Measurements from ENCODE around the gene C11orf52. TPM values are rescaled to one million over a fixed set of nuclear protein-coding genes. Genes with fewer than 3 reads are reported as not detected.

The C11orf52 gene
- total RNA-seq, 2 experiments from 2014 or later = 0.27 TPM; not detected in 1

DNA sequence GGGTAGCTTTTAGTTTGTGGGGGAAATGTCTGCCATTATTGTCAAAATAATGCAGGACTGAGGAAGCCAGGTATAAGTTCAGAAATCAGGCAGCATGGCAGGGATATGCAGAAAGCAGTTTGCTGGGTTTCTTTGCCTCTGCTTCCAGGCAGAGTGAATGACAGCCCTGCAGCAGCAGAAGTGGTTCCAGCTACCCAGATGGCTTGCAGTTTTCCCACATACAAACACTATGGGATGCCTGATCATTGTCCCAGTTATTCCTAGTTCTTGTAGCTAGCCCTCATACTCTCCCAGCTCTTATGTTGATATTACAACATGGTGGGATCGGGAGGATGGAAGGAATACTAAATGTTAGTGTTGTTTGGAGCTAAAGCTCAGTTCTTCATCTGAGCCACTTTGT lies 15.6 kb downstream of the C11orf52 start:
- Mint-ChIP-seq H3K4me1 (peaks cover 43% of the 10 kb centered on the region), H3K4me3 (no peak overlapping the region), H3K27me3 (no peaks in the 10 kb centered on the region), H3K36me3 (ENCODE audit: low read depth) (no peaks in the 10 kb centered on the region), H3K9me3 (no peaks in the 10 kb centered on the region), H3K27ac (no peak overlapping the region)
- CTCF ChIA-PET = interaction anchor here (0.9 to 3.0 kb wide), 4 partner anchors 9 to 64 kb away, joined by 3 to 12 read pairs (median 3); no protein-coding TSS in a partner anchor
- POLR2A ChIA-PET = no interaction called here
- no peak for DNase-seq

DNA sequence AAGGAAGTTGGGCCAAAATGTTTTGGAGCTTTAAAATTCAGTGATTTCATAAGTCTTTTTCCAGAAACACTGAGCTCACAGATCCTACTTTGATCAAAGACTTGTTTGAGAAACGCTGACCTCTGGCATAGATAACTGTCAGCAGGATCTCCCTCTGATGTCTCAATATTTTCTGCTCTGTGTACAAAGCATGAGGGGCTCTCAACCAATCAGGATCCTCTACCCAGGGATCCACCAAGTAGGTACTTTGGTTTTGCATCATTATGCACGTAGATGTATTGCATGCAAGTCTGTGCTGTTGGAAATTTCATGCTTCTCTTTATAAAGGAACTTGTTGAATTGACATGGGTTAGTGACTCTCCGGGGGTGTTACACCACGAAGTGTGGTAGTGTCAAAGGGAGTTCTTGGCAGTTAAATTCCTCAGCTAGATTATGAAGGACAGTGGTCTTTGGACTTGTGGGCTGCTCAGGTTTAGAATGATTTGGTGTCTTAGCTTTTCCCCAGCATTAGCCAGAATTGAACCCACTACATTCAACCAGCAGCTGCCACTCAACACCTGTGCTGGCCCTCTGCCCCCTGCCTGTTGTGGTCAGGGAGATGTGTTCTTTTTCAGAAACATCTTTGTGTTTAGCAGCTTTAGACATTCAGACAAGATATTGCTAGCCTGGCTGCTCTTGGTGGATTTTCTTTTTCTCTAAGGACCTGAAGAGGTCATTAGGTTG lies 16.8 kb downstream of the C11orf52 start:
- no peak for DNase-seq
- POLR2A ChIA-PET = interaction anchor here (0.7 kb wide), 1 partner anchor 11 kb away, joined by 6 read pairs; no protein-coding TSS in a partner anchor
- H3K4me3 Mint-ChIP-seq = no peak overlapping the region
- CTCF ChIA-PET = interaction anchor here (0.6 to 3.0 kb wide), 7 partner anchors 9 to 47 kb away, joined by 3 to 12 read pairs (median 5); no protein-coding TSS in a partner anchor
- H3K36me3 Mint-ChIP-seq (ENCODE audit: low read depth) = no peaks in the 10 kb centered on the region
- H3K27me3 Mint-ChIP-seq = no peaks in the 10 kb centered on the region
- peaks cover 44% of the 10 kb centered on the region for H3K4me1 Mint-ChIP-seq
- H3K27ac Mint-ChIP-seq = peak overlapping the region; percentile 10
- H3K9me3 Mint-ChIP-seq = no peaks in the 10 kb centered on the region

DNA sequence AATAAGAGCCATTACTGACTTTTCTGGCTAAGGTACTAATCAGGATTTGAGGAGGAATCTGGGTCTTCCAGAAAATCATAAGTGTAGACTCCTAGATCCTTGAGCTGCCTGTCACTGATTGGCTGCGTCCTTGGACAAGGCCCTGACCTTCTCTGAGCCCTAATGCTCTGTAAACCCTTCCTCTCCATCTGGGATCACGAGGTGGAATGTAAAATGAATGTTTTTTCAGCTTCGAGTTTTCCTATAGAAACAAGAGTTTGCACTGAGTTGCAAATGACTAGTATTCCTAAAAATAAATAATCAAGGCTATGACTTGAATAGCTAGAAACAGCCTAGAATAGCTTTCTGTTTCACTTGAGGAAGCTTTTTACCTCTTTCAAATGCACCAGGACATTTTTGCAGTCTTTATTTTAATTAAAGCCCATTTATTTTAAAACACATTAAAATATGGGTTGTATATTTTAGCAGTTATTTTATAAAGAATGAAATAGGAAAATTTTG lies 17.4 kb downstream of the C11orf52 start:
- H3K27ac Mint-ChIP-seq = no peak overlapping the region
- H3K4me3 Mint-ChIP-seq = peak overlapping the region; percentile 81
- no peak for DNase-seq
- H3K9me3 Mint-ChIP-seq = no peaks in the 10 kb centered on the region
- no peaks in the 10 kb centered on the region for H3K27me3 Mint-ChIP-seq
- peaks cover 44% of the 10 kb centered on the region for H3K4me1 Mint-ChIP-seq
- no peaks in the 10 kb centered on the region for H3K36me3 Mint-ChIP-seq (ENCODE audit: low read depth)
- CTCF ChIA-PET = interaction anchor here (0.6 to 3.0 kb wide), 6 partner anchors 8 to 46 kb away, joined by 3 to 12 read pairs (median 4); no protein-coding TSS in a partner anchor
- POLR2A ChIA-PET = interaction anchor here (0.8 kb wide), 1 partner anchor 64 kb away, joined by 4 read pairs; the partner anchor contains the start of gene ALG9

DNA sequence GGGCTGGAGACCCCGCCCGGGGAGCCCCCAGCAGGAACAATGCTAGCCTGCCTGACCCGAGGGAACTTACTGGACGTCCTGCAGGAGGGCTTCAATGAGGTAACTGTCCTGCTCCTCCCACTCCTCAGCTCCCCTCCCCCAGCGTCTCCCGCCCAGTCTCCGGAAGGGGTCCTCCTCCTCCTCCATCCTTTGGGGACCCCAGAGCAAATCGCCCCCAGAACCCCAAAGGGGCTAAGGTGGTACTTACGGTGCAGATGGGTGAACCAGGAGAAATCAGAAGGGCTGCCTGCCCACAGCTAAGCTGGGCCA lies 18.7 kb downstream of the C11orf52 start:
- Mint-ChIP-seq H3K4me3 (peak overlapping the region; percentile 81), H3K36me3 (ENCODE audit: low read depth) (no peaks in the 10 kb centered on the region), H3K27ac (peak overlapping the region; percentile 82), H3K9me3 (no peaks in the 10 kb centered on the region), H3K4me1 (peaks cover 44% of the 10 kb centered on the region), H3K27me3 (no peaks in the 10 kb centered on the region)
- ChIA-PET CTCF (interaction anchor here (0.9 to 2.4 kb wide), 4 partner anchors 11 to 77 kb away, joined by 3 to 10 read pairs (median 5); no protein-coding TSS in a partner anchor), POLR2A (no interaction called here)
- no peak for DNase-seq

DNA sequence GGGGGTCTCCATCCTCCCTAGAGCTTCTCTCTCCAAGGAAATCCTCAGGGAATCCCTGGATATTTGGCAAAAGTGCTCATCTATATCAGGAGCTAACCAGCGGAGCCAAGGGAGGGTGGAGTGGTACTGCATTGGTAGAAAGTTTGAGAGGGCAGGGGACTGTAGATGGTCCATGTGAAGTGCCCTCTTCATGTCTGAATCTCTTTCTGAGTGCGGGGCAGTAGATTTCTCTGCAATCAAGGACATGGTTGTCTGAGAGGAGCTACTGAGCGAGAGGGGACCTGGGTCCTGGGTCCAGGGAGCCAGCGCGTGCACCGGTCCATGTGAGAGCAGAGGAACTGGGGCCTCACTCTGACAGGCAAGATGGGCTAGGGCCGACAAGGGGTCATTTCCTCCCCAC lies 19.1 kb downstream of the C11orf52 start:
- ChIA-PET CTCF (interaction anchor here (0.9 to 2.4 kb wide), 5 partner anchors 11 to 77 kb away, joined by 3 to 10 read pairs (median 5); no protein-coding TSS in a partner anchor), POLR2A (no interaction called here)
- Mint-ChIP-seq H3K4me3 (peak overlapping the region; percentile 81), H3K27ac (peak overlapping the region; percentile 82), H3K27me3 (no peaks in the 10 kb centered on the region), H3K9me3 (no peaks in the 10 kb centered on the region), H3K4me1 (peaks cover 41% of the 10 kb centered on the region), H3K36me3 (ENCODE audit: low read depth) (no peaks in the 10 kb centered on the region)
- no peak for DNase-seq

DNA sequence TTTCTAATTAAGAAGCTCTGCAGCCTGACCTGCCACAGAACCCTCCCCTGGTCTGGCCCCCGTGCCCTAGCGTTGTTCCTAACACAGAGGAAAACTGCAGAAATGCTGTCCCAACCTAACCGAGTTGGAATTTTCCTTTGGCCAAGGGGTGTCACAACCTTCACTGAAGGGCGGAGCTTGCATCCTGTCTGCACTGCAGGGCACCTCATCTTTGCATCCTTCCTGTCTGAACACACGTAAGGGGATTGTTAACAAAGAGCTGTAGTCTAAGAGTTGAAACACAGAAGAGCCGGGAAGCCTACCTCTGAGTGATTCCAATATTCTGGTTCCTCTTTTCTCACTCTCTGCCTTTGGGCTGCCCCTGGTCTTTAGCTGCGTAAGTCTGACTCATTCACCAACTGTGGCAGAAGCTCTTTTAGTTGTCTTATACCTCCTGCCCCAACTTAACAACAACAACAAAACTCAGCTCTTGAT lies 20.0 kb downstream of the C11orf52 start:
- POLR2A ChIA-PET = interaction anchor here (0.6 kb wide), 1 partner anchor 9 kb away, joined by 5 read pairs; no protein-coding TSS in a partner anchor
- CTCF ChIA-PET = interaction anchor here (1.3 to 2.4 kb wide), 4 partner anchors 11 to 43 kb away, joined by 5 to 10 read pairs (median 8); no protein-coding TSS in a partner anchor
- no peaks in the 10 kb centered on the region for H3K9me3 Mint-ChIP-seq
- DNase-seq = peak; percentile 29
- peak overlapping the region; percentile 81 for H3K4me3 Mint-ChIP-seq
- H3K27ac Mint-ChIP-seq = peak overlapping the region; percentile 82
- no peaks in the 10 kb centered on the region for H3K36me3 Mint-ChIP-seq (ENCODE audit: low read depth)
- peaks cover 41% of the 10 kb centered on the region for H3K4me1 Mint-ChIP-seq
- H3K27me3 Mint-ChIP-seq = no peaks in the 10 kb centered on the region

DNA sequence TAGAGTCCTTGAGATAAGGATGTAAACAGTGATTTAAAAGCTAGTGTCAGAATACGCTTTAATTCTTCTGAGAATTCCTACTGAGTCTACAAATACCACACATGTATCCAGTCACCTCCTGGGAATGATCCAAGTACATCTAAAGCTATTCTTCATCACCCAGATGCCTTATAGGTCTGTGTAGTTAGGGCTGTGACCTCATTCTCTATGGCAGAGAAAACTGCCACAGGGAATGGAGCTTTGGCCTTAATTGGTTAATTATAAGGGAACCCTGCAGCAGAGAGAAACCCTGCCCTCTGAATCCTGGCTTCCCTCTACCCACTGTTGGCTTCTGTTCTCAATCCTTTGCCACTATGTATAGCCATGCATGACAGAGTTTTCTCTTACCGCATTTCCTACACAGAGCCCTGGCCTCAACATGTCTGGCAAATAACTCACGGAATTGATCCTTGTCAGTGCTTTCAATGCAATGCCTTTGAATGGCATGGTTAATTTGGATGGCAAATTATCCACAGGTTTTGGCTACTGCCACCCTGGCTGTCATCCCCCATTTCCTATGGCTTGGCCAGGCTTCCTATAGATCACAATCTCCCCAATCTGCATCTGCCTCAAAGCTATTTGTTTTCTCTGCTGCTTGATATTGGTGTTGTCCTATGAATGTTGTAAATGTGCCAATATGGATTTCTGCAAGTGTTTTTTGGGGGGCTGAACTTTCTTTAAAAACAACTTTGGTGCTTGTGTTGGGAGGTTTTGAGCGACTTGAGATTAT lies 21.3 kb downstream of the C11orf52 start:
- H3K4me1 Mint-ChIP-seq = peaks cover 50% of the 10 kb centered on the region

DNA sequence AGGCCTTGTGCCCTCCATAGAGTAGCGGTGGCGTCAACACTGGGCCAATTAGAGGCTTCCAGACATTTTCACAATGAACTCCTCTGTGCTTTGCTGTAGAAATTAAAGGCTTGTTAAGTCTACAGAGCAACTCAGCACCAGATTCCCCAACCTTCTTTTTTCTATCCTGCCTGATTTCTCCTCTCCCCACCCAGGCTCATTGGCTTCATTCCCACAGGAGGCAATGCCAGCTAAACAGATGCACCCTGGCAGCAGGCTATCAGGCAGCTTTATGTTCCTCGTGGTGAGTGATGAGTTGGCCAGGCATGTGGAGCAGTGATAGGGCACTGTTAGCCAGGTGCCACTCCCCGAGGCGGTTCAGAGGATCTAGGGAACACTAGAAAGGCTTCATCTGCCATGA lies 23.2 kb downstream of the C11orf52 start:
- H3K27ac Mint-ChIP-seq = no peak overlapping the region
- DNase-seq = no peak
- CTCF ChIA-PET = interaction anchor here (0.6 to 1.8 kb wide), 8 partner anchors 10 to 540 kb away, joined by 3 to 12 read pairs (median 4); no protein-coding TSS in a partner anchor
- no peaks in the 10 kb centered on the region for H3K9me3 Mint-ChIP-seq
- H3K36me3 Mint-ChIP-seq (ENCODE audit: low read depth) = no peaks in the 10 kb centered on the region
- H3K4me3 Mint-ChIP-seq = no peak overlapping the region
- H3K27me3 Mint-ChIP-seq = no peaks in the 10 kb centered on the region
- POLR2A ChIA-PET = no interaction called here
- H3K4me1 Mint-ChIP-seq = peaks cover 35% of the 10 kb centered on the region

More for the DNA sequence above, 21.3 kb downstream of the C11orf52 start:
- Mint-ChIP-seq H3K4me3 (no peak overlapping the region), H3K9me3 (no peaks in the 10 kb centered on the region), H3K27ac (no peak overlapping the region), H3K27me3 (no peaks in the 10 kb centered on the region), H3K36me3 (ENCODE audit: low read depth) (no peaks in the 10 kb centered on the region)
- ChIA-PET CTCF (interaction anchor here (0.5 to 2.4 kb wide), 7 partner anchors 8 to 118 kb away, joined by 3 to 12 read pairs (median 7); no protein-coding TSS in a partner anchor), POLR2A (no interaction called here)
- DNase-seq = no peak

DNA sequence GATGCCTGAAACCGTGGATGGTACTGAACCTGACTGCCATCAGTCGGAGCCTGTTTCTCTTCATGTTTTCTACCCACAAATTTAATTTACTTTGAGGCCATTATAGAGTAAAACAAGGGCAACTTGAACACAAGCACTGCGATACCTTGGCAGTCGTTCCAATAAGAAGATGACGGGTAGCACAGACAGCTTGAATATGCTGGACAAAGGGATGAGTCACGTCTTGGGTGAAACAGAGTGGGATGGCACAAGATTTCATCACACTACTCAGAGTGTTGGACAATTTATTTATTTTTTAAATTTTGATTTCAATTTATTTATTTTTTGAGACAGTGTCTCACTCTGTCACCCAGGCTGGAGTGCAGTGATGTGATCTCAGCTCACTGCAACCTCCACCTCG lies 24.1 kb downstream of the C11orf52 start:
- DNase-seq = no peak
- no peak overlapping the region for H3K4me3 Mint-ChIP-seq
- CTCF ChIA-PET = interaction anchor here (0.6 to 1.4 kb wide), 7 partner anchors 11 to 1596 kb away, joined by 3 to 6 read pairs (median 3); no protein-coding TSS in a partner anchor
- POLR2A ChIA-PET = no interaction called here
- H3K4me1 Mint-ChIP-seq = peaks cover 29% of the 10 kb centered on the region
- no peaks in the 10 kb centered on the region for H3K27me3 Mint-ChIP-seq
- H3K36me3 Mint-ChIP-seq (ENCODE audit: low read depth) = no peaks in the 10 kb centered on the region
- H3K27ac Mint-ChIP-seq = no peak overlapping the region
- H3K9me3 Mint-ChIP-seq = no peaks in the 10 kb centered on the region

DNA sequence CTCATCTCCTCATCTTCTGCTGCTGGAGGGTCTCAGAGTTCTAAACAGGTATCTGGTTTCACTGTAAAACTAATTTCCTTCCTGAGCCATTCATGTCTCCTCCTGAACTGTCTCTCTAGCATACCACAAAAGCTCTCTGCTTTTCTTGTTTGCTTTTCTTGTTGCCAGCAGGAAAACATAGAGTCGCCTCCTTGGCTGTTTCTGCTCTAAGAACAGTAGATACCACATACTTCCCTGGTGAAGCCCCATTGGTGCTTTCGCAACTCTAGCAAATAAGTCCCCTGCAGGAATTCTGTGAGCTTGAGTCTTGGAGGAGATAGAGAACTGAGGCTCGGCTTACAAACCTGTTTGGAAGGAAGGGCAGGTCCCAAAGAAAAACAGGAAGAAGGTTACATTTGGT lies 25.4 kb downstream of the C11orf52 start:
- Mint-ChIP-seq H3K27me3 (no peaks in the 10 kb centered on the region), H3K4me3 (no peak overlapping the region), H3K36me3 (ENCODE audit: low read depth) (no peaks in the 10 kb centered on the region), H3K27ac (peak overlapping the region; percentile 22), H3K4me1 (peaks cover 18% of the 10 kb centered on the region), H3K9me3 (no peaks in the 10 kb centered on the region)
- DNase-seq = no peak
- ChIA-PET POLR2A (no interaction called here), CTCF (interaction anchor here (0.6 to 1.6 kb wide), 3 partner anchors 9 to 233 kb away, joined by 3 to 4 read pairs (median 4); no protein-coding TSS in a partner anchor)

DNA sequence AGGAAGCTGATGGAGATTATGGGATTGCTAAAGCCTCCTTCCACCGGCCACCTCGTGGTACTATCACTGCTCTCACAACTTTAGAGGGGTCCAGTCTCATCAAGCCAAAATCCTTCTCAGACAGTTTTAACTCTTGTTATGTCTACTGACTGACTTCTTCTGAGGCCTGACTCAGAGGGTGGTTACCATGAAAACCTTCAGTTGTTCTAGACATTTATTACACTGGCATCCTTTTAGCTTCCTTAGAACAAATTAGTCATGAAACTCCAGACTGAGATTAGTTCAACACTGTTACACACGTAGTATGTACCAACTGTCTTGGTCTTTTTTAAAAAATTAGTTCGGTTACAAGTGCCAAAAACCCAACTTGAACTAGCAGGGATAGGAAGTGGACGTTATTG lies 25.9 kb downstream of the C11orf52 start:
- ChIA-PET CTCF (interaction anchor here (0.7 to 1.6 kb wide), 5 partner anchors 9 to 37 kb away, joined by 3 to 8 read pairs (median 3); no protein-coding TSS in a partner anchor), POLR2A (interaction anchor here (0.7 kb wide), 1 partner anchor 1509 kb away, joined by 6 read pairs; no protein-coding TSS in a partner anchor)
- DNase-seq = no peak

DNA sequence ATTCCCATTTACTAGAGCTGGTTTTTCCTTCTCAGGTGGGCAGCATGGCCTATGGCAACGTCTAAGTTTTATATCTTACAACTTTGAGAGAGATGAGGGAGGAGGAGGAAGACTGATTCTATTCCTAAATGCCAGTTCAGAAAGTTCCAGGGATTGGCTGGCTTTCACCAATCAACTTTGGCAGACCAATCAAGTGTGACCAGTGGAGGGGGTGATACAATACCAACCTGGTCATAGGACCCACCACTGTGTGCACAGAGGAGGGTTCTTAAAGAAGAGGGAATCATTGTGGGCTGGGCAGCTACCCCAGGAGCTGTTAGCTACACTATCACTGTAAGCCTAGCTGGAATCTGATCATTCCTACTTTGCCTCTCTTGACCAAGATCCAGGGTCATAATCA lies 26.5 kb downstream of the C11orf52 start:
- POLR2A ChIA-PET = interaction anchor here (0.6 to 0.7 kb wide), 2 partner anchors 221 to 1509 kb away, joined by 6 read pairs; no protein-coding TSS in a partner anchor
- H3K4me3 Mint-ChIP-seq = no peak overlapping the region

More for the DNA sequence above, 25.9 kb downstream of the C11orf52 start:
- H3K36me3 Mint-ChIP-seq (ENCODE audit: low read depth) = peaks cover 3% of the 10 kb centered on the region
- no peak overlapping the region for H3K4me3 Mint-ChIP-seq
- no peaks in the 10 kb centered on the region for H3K9me3 Mint-ChIP-seq
- H3K27me3 Mint-ChIP-seq = no peaks in the 10 kb centered on the region
- peaks cover 20% of the 10 kb centered on the region for H3K4me1 Mint-ChIP-seq
- H3K27ac Mint-ChIP-seq = peak overlapping the region; percentile 22

More for the DNA sequence above, 26.5 kb downstream of the C11orf52 start:
- peaks cover 23% of the 10 kb centered on the region for H3K4me1 Mint-ChIP-seq
- no peaks in the 10 kb centered on the region for H3K9me3 Mint-ChIP-seq
- H3K36me3 Mint-ChIP-seq (ENCODE audit: low read depth) = peaks cover 4% of the 10 kb centered on the region
- DNase-seq = no peak
- H3K27me3 Mint-ChIP-seq = no peaks in the 10 kb centered on the region
- H3K27ac Mint-ChIP-seq = no peak overlapping the region
- CTCF ChIA-PET = interaction anchor here (0.7 to 1.6 kb wide), 7 partner anchors 10 to 36 kb away, joined by 3 to 8 read pairs (median 3); no protein-coding TSS in a partner anchor

All from activated CD4-positive, alpha-beta T cell treated with anti-CD3 and anti-CD28 coated beads, Interleukin-2, amount 10 ng/mL, durations not matched to agents 7 days and 5 days (primary cell).